Activated naive CD4-positive, alpha-beta T cell treated with Interleukin-2 at 50 U/mL for 16 hours (primary cell): ENCODE data around the gene SUN1.
"Not testable (repeated sequence)": the region's sequence is repeated elsewhere in the genome, so short reads cannot be mapped to it uniquely, and the experiment has no call there.

Source experiments
- DNase-seq: peaks from one replicate; pipeline ENCODE4 v3.0.0-alpha.2; 2020

SUN1 gene

DNA sequence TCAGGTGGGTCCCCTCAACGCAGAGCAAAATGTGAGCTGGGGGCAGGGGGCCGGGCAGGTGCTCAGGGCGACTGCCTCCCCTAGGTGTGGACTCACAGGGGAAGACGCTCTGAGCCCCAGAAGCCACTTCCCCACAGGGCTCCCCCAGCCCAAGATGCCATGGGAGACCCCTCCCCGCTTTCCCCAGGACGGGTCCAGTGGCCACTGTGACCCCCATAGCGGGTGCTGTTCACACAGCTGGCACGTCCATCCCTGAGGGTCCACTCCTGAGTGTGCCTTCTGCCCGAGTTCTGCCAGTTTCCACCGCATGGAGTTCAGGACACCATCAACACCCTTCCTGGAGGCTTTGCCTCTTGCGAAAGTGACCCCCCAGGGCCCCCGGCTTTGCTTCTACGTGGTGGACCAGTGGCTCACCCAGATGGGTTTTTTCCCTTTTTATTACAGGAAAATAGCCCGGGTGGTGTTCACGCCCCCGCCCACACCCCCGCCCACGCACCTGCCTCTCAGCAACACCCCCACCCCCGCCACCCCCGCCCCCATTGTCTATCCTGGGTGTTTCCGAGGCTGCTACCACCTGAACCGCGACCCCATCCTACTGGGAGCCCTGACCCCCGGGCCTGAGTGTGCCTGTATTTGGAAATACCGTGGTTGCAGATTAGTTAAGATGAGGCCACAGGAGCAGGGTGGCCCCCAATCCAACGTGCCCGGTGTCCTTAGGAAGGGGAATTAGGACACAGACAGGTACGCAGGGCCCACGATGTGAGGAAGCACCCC, 90.2 kb downstream of the SUN1 start:
- DNase-seq, result peak; percentile 53

DNA sequence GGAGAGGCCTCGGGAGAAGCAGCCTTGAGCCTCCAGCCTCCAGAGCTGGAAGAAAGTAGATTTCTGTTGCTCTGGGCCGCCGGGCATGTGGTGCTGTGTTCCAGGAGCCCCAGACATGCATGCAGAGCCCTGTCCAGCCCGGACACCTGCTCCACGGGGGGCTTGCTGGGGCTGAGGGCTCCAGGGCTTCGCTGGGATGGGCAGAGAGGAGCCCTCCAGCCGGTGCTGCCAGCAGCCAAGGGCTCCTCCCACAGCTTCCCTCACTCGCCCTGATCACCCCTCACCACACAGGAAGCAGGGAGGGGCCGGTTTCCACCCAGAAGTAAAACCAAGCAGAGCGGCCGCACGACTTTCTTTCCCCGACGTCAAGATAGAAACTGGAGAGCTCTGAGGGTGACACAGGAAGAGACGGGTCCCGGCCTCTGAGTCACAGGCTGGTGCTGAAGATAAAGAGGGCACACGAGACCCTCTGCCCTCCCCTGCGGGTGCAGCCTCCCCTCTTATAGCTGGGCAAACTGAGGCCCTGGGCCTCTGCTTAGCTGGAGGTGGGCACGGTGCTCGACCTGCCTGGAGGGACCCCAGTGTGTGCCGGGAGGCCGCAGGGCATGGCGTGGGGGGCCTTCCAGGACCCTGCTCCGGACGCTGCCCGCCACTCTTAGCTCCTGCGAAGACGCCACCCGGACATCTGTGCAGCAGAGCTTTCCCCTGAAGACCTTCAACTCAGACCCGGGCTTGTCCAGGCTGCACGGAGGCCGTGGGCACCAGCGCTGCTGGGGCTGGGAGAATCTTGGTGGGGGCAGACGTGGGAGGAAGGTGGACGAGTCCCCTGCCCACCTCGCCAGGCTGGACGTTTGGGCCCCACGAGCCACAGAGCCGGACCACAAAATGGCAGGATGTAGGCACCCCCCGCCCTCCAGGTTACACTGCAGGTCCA, 91.1 kb downstream of the SUN1 start:
- DNase-seq, result peak; percentile 94

GRCh38 chr7:924042-924441, 91.8 kb downstream of the SUN1 start:
- DNase-seq, result not testable (repeated sequence)
